Measurements from ENCODE around the gene TANK. TPM values are rescaled to one million over a fixed set of nuclear protein-coding genes. Genes with fewer than 3 reads are reported as not detected.

Gene TANK
- total and polyA plus RNA-seq, 2 of the 13 experiments (the other 11 are each of a cell fraction or from before 2014, with no cell fraction given) = 66.9 to 96.1 TPM

DNA sequence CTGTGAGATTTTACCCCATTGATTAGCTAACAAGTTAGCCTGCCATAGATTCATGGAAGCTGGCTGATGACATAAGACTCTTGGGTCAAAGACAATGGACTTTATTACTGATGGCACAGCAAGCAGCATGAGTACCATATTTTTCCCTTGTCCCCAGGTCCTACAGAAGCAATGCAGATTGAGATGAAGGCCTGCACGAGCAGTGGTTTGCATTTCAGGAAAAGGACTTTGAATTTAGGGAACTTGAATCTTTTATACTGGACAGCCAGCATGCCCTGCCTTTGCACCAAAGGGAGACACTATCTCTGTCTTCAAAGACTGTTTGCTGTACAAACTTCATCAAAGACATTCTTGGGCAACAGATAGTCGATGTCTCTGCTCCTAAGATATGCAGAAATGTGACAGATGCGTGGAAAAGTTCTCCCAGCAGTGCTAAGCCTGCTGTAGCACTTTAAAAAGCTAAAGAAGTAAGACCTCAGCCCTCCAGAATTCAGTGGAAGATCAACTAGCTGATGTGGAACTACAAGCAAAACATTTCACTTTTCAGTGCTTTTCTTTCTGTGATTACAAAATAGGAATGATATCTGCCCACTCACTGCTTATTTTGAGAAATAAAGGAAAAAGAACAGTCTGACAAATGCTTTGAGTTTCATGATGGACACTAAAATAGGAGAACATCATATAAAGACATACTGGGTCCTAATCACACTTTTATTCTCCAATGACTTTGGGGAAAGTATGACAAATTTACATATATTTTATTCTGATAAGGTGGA is 44.4 kb upstream of the TANK start (continued):
- TF ChIP-seq, protein P1, sequence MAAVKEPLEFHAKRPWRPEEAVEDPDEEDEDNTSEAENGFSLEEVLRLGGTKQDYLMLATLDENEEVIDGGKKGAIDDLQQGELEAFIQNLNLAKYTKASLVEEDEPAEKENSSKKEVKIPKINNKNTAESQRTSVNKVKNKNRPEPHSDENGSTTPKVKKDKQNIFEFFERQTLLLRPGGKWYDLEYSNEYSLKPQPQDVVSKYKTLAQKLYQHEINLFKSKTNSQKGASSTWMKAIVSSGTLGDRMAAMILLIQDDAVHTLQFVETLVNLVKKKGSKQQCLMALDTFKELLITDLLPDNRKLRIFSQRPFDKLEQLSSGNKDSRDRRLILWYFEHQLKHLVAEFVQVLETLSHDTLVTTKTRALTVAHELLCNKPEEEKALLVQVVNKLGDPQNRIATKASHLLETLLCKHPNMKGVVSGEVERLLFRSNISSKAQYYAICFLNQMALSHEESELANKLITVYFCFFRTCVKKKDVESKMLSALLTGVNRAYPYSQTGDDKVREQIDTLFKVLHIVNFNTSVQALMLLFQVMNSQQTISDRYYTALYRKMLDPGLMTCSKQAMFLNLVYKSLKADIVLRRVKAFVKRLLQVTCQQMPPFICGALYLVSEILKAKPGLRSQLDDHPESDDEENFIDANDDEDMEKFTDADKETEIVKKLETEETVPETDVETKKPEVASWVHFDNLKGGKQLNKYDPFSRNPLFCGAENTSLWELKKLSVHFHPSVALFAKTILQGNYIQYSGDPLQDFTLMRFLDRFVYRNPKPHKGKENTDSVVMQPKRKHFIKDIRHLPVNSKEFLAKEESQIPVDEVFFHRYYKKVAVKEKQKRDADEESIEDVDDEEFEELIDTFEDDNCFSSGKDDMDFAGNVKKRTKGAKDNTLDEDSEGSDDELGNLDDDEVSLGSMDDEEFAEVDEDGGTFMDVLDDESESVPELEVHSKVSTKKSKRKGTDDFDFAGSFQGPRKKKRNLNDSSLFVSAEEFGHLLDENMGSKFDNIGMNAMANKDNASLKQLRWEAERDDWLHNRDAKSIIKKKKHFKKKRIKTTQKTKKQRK (IDR thresholded peaks at IDR 0.05; ENCODE audit: low read length) = no peak
- TF ChIP-seq TEAD3 (CRISPR knock-in tag; optimal IDR thresholded peaks at IDR 0.05; ENCODE audit: borderline replicate concordance) = peak; percentile 65
- TF ChIP-seq MIER3 (CRISPR knock-in tag; IDR thresholded peaks at IDR 0.05; ENCODE audit: borderline replicate concordance) = no peak; the same call in 1 of the 2 replicates
- TF ChIP-seq MTA3 (CRISPR knock-in tag; IDR thresholded peaks at IDR 0.05) = no peak
- 0 out of 2 replicates have a peak, but pooled peaks have one; percentile 53 for TF ChIP-seq MEIS2 (CRISPR knock-in tag; IDR thresholded peaks at IDR 0.05)
- no peak for TF ChIP-seq FIP1L1 (IDR thresholded peaks at IDR 0.05; ENCODE audit: borderline replicate concordance, insufficient read depth, low read depth, low read length)
- no peak for TF ChIP-seq ZNF547 (CRISPR knock-in tag; IDR thresholded peaks at IDR 0.05)
- TF ChIP-seq, protein P2, sequence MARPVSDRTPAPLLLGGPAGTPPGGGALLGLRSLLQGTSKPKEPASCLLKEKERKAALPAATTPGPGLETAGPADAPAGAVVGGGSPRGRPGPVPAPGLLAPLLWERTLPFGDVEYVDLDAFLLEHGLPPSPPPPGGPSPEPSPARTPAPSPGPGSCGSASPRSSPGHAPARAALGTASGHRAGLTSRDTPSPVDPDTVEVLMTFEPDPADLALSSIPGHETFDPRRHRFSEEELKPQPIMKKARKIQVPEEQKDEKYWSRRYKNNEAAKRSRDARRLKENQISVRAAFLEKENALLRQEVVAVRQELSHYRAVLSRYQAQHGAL (CRISPR knock-in tag; IDR thresholded peaks at IDR 0.05; ENCODE audit: not compliant biosample characterization) = no peak
- no peak for TF ChIP-seq KAT2B (IDR thresholded peaks at IDR 0.05; ENCODE audit: borderline replicate concordance, low read depth, low read length)
- TF ChIP-seq, protein P3, sequence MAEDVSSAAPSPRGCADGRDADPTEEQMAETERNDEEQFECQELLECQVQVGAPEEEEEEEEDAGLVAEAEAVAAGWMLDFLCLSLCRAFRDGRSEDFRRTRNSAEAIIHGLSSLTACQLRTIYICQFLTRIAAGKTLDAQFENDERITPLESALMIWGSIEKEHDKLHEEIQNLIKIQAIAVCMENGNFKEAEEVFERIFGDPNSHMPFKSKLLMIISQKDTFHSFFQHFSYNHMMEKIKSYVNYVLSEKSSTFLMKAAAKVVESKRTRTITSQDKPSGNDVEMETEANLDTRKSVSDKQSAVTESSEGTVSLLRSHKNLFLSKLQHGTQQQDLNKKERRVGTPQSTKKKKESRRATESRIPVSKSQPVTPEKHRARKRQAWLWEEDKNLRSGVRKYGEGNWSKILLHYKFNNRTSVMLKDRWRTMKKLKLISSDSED (CRISPR knock-in tag; IDR thresholded peaks at IDR 0.05) = no peak
- peak; percentile 76 for TF ChIP-seq FOXA3 (CRISPR knock-in tag; IDR thresholded peaks at IDR 0.05)
- TF ChIP-seq, protein P4, sequence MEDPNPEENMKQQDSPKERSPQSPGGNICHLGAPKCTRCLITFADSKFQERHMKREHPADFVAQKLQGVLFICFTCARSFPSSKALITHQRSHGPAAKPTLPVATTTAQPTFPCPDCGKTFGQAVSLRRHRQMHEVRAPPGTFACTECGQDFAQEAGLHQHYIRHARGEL (CRISPR knock-in tag; IDR thresholded peaks at IDR 0.05) = no peak
- no peak for TF ChIP-seq ZFP90 (CRISPR knock-in tag; IDR thresholded peaks at IDR 0.05; ENCODE audit: borderline replicate concordance)
- TF ChIP-seq, protein P5, sequence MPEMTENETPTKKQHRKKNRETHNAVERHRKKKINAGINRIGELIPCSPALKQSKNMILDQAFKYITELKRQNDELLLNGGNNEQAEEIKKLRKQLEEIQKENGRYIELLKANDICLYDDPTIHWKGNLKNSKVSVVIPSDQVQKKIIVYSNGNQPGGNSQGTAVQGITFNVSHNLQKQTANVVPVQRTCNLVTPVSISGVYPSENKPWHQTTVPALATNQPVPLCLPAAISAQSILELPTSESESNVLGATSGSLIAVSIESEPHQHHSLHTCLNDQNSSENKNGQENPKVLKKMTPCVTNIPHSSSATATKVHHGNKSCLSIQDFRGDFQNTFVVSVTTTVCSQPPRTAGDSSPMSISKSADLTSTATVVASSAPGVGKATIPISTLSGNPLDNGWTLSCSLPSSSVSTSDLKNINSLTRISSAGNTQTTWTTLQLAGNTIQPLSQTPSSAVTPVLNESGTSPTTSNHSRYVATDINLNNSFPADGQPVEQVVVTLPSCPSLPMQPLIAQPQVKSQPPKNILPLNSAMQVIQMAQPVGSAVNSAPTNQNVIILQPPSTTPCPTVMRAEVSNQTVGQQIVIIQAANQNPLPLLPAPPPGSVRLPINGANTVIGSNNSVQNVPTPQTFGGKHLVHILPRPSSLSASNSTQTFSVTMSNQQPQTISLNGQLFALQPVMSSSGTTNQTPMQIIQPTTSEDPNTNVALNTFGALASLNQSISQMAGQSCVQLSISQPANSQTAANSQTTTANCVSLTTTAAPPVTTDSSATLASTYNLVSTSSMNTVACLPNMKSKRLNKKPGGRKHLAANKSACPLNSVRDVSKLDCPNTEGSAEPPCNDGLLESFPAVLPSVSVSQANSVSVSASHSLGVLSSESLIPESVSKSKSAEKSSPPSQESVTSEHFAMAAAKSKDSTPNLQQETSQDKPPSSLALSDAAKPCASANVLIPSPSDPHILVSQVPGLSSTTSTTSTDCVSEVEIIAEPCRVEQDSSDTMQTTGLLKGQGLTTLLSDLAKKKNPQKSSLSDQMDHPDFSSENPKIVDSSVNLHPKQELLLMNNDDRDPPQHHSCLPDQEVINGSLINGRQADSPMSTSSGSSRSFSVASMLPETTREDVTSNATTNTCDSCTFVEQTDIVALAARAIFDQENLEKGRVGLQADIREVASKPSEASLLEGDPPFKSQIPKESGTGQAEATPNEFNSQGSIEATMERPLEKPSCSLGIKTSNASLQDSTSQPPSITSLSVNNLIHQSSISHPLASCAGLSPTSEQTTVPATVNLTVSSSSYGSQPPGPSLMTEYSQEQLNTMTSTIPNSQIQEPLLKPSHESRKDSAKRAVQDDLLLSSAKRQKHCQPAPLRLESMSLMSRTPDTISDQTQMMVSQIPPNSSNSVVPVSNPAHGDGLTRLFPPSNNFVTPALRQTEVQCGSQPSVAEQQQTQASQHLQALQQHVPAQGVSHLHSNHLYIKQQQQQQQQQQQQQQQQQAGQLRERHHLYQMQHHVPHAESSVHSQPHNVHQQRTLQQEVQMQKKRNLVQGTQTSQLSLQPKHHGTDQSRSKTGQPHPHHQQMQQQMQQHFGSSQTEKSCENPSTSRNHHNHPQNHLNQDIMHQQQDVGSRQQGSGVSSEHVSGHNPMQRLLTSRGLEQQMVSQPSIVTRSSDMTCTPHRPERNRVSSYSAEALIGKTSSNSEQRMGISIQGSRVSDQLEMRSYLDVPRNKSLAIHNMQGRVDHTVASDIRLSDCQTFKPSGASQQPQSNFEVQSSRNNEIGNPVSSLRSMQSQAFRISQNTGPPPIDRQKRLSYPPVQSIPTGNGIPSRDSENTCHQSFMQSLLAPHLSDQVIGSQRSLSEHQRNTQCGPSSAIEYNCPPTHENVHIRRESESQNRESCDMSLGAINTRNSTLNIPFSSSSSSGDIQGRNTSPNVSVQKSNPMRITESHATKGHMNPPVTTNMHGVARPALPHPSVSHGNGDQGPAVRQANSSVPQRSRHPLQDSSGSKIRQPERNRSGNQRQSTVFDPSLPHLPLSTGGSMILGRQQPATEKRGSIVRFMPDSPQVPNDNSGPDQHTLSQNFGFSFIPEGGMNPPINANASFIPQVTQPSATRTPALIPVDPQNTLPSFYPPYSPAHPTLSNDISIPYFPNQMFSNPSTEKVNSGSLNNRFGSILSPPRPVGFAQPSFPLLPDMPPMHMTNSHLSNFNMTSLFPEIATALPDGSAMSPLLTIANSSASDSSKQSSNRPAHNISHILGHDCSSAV (CRISPR knock-in tag; IDR thresholded peaks at IDR 0.05; ENCODE audit: borderline replicate concordance) = no peak

Data from HepG2 (cell line).